ENCODE results near the gene FJX1.
A peak's percentile ranks its signal among the peaks of the same experiment; 100 is the strongest.

The FJX1 gene, protein sequence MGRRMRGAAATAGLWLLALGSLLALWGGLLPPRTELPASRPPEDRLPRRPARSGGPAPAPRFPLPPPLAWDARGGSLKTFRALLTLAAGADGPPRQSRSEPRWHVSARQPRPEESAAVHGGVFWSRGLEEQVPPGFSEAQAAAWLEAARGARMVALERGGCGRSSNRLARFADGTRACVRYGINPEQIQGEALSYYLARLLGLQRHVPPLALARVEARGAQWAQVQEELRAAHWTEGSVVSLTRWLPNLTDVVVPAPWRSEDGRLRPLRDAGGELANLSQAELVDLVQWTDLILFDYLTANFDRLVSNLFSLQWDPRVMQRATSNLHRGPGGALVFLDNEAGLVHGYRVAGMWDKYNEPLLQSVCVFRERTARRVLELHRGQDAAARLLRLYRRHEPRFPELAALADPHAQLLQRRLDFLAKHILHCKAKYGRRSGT

DNA sequence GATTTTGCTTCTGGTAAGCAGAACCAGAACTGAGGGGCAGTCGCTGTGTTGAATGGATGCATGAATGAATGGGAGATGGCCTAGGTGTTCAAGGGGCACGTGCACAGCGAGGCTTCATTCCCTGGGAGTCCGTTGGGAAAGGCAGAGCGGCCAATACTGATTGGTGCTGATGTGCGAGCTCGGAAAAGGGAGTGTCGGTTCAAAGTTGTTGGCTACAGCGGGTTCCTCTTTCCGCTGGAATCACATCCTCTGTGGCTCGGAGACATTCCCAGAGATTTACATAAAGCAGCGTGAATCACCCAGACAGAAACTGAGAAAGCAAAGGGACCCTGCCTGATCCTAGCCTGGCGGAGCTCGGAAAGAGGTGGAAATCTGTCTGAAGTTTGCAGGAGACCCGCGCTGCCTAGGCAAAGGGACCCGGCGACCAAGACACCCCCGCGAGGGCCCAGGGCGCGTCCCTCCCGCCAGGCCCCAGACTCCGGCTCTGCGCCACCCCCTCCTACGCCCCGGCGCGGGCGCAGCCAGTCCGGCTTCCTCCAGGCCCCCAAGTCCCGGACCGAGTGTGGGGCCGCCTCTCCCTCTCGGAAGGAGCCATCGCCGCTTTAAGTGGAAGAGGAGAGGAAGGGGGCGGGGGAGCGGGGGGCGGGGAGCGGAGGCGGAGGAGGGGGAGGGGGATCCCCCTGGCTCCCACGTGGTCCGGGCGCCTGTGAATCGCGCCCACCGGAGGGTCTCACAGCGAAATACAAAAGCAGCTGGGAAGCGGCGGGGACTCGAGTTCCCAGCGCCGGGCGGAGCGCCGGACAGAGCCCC, at the start of gene FJX1:
Gene FJX1, plus strand, starts transcription at position 774 of the 810 bp plus-strand sequence. CDS start 177 bp downstream, outside the sequence.
- peak; percentile 21 for DNase-seq

GRCh38 chr11:35571696-35572095, 46.6 kb upstream of the FJX1 start:
- no peak for DNase-seq

- DNase-seq = no peak
Measured at GRCh38 chr11:35579557-35580396, 38.5 kb upstream of the FJX1 start.

- no peak for DNase-seq
Measured at GRCh38 chr11:35580397-35580781, 37.9 kb upstream of the FJX1 start.

- no peak for DNase-seq
Measured at GRCh38 chr11:35582033-35582432, 36.2 kb upstream of the FJX1 start.

DNA sequence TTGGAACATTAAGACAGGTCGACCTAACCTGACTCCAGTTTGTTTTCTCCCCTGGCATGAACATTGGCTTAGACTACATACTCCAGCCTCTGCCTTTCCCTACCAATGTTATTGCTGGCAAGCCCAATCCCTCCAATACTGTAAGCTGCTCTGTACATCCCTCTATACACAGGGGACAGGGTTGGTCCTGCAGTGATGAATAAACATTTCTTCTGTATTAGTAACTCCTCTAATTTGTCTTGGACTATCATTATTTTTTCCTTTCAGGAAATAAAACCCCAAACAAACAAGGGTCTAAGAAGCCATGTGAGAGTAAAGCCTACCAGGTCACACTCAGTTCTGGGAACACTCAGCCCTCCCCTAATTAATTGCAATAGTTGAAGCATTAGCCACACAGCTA, 35.1 kb upstream of the FJX1 start:
- DNase-seq = no peak

- DNase-seq = no peak
Measured at GRCh38 chr11:35583843-35584242, 34.4 kb upstream of the FJX1 start.

GRCh38 chr11:35584321-35584720, 33.9 kb upstream of the FJX1 start:
- DNase-seq = no peak

- no peak for DNase-seq
Measured at GRCh38 chr11:35585416-35585815, 32.8 kb upstream of the FJX1 start.

GRCh38 chr11:35586222-35586621, 32.0 kb upstream of the FJX1 start:
- no peak for DNase-seq

DNA sequence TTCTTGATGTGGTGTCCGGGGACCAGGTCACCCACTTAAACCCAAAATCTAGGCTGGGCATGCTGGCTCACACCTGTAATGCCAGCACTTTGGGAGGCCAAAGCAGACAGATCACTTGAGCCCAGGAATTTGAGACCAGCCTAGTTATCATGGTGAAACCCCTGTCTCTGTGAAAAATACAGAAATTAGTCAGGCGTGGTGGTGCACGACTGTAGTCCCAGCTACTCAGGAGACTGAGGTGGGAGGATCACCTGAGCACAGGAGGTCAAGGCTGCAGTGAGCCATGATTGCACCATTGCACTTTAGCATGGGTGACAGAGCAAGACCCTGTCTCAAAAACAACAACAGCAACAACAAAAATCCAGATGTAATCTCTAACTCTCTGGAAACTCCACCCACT, 30.3 kb upstream of the FJX1 start:
- no peak for DNase-seq

- no peak for DNase-seq
Measured at GRCh38 chr11:35588627-35589026, 29.6 kb upstream of the FJX1 start.

- no peak for DNase-seq
Measured at GRCh38 chr11:35589281-35589680, 29.0 kb upstream of the FJX1 start.

- no peak for DNase-seq
Measured at GRCh38 chr11:35590412-35590811, 27.8 kb upstream of the FJX1 start.

DNA sequence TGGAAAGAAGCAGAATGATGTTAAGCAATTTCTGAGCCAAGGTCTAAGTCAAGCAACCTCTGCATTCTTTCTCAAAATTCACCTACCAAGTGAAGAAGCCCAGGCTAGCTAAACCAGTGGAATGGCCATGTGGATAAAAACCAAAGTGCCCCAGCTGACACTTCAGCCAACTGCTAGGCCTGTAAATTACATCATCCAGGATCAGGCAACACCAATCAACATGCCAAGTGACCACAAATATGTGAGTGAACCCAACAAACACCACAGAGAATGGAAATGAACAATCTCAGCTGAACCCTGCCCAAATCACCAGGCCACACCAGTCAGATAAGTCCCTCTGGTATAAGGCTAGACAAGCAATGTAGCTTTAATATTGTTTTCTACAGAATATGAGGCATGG, 25.1 kb upstream of the FJX1 start:
- DNase-seq = no peak

DNA sequence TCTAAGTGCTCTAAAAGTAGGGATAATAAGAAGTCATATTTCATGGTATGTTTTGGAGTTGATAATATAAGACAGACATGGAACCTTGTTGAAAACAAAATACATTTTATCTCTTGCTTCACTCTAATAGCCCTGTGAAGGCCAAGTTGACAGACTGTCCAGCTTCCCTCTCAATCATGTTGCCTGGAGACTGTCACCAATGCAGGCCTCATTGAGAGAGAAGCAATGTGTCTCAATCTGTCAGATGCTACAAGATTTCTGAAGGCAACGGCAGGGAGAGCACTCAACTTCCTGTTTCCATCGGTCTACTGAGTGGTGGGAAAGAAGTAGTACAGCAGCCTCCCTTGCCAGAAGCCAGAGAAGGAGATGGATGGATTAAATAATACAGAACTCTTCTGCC, 23.6 kb upstream of the FJX1 start:
- DNase-seq = no peak

- DNase-seq = no peak
Measured at GRCh38 chr11:35598254-35599125, 19.8 kb upstream of the FJX1 start.

- no peak for DNase-seq
Measured at GRCh38 chr11:35600331-35600838, 17.9 kb upstream of the FJX1 start.

GRCh38 chr11:35602160-35602793, 16.0 kb upstream of the FJX1 start:
- DNase-seq = no peak

DNA sequence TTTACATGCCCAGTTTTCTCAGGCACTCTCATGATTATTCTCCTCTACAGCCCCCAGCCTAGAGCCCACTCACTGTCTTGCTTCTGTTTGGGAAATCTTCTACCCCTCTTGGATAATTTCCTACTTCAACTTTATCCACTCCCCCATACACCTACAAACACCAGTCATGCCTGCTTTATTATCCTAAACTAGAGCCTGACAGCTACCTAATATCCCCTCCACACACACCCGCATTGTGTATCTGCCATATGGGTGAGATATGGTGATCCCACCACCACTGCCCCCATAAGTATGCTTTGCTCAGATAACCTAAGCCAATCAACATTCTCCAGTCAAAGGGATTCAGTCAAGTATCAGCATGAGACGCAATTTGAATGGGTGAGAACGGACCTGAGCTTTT, 15.3 kb upstream of the FJX1 start:
- DNase-seq = no peak

DNA sequence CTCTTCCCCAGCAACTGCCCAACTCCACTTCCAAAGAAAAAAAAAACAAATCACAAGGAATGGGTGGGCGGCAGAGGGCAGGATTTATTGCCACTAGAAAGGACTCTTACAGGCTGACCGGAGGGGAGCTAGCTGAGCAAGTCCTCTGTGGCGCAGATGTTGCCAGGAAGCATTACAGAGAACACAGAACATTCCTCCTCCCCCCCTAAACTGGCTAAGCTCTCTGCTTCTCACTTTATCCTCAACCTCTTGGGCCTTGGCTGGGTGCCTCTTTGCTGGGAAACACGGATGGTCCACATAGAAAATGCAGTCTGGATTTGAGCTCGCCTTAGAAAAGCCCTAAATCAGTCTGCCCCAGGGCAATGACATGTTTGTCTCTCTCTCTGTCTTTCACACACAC, 12.6 kb upstream of the FJX1 start:
- DNase-seq = no peak

Data from hematopoietic multipotent progenitor cell treated with erythropoietin and hydrocortisone succinate and interleukin-3 and kit ligand, for 8 days (in vitro differentiated cells).